Measurements from ENCODE around the gene CSRP1.

DNA sequence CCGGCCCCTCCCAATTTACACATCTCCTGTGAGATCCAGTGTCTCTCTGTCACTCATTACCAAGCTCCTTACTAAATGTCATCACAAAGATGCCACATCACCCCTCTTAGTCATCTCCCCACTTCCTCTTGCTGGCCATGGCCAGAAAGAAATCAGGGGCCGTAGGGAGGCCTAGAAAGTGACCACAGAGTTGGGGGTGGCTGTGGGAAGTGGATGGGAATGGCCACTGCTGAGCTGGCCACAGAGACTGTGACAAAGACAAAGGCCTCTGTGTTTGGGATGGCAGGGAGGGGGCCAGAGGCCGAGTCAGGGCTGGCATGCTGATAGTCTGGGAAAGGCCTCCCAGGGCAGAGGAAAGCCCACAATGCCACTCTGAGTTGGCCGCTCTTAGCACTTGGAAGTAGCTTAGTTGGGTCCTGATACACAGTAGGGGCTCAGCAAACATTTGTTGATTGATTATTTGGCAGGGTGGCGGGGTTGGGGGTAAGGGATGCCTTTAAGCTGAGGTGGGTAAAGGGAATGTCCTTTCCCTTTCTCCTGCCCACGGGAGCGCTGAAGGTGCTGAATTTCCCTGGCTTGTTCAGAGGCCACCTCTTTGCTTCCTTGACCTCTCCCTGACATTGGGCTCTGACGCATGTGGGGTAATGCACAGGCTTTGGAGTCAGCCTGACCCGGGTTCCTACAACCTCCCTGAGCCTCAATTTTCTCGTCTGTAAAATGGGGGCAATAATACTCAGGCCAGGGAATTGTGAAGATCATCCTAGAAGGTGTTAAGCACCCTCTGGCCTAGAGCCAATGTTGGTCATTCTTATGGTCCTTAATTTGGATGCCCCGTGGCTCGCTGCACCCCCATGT, 45.2 kb upstream of the CSRP1 start:
- TF ChIP-seq, protein P1, sequence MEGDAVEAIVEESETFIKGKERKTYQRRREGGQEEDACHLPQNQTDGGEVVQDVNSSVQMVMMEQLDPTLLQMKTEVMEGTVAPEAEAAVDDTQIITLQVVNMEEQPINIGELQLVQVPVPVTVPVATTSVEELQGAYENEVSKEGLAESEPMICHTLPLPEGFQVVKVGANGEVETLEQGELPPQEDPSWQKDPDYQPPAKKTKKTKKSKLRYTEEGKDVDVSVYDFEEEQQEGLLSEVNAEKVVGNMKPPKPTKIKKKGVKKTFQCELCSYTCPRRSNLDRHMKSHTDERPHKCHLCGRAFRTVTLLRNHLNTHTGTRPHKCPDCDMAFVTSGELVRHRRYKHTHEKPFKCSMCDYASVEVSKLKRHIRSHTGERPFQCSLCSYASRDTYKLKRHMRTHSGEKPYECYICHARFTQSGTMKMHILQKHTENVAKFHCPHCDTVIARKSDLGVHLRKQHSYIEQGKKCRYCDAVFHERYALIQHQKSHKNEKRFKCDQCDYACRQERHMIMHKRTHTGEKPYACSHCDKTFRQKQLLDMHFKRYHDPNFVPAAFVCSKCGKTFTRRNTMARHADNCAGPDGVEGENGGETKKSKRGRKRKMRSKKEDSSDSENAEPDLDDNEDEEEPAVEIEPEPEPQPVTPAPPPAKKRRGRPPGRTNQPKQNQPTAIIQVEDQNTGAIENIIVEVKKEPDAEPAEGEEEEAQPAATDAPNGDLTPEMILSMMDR (IDR thresholded peaks at IDR 0.05; ENCODE audit: low read depth, low read length, poor library complexity, severe bottlenecking): no peak
- no peak for TF ChIP-seq EZH2phosphoT487 (IDR thresholded peaks at IDR 0.05; ENCODE audit: borderline replicate concordance, low read length)
